Left lung (tissue), 10 donors: ENCODE measurements around the gene NEK8. TPM values are rescaled to one million over a fixed set of nuclear protein-coding genes. Genes with fewer than 3 reads are reported as not detected.

Source experiments
- ATAC-seq: fragments of 200-7000 bp; cut with Tn5 transposase; one replicate; pipeline ENCODE4 v1.9.1; 2020; ENCODE audit warnings: moderate library complexity
- DNase-seq, 4 donors: peaks; one replicate each; pipeline ENCODE4 v3.0.0-alpha.2; 2013 to 2020
- H3K27ac ChIP-seq, 2 donors: fragments of 200-600 bp; sonication (generic) in 1 of 2; one replicate each; pipeline versions ENCODE4 v1.5.0 to v1.8.0; 2020 to 2021
- H3K27me3 ChIP-seq, 2 donors: fragments of 200-600 bp; sonication (generic) in 1 of 2; one replicate each; pipeline versions ENCODE4 v1.5.0 to v1.8.0; 2020 to 2021
- H3K36me3 ChIP-seq, 2 donors: fragments of 200-600 bp; sonication (generic) in 1 of 2; one replicate each; pipeline versions ENCODE4 v1.5.0 to v1.8.0; 2020 to 2021
- H3K4me1 ChIP-seq, 2 donors: fragments of 200-600 bp; one replicate each; pipeline ENCODE4 v1.8.0; 2021
- H3K4me3 ChIP-seq, 2 donors: fragments of 200-600 bp; sonication (generic) in 1 of 2; one replicate each; pipeline versions ENCODE4 v1.5.0 to v1.8.0; 2020 to 2021; ENCODE audit warnings: mild to moderate bottlenecking in 1 of 2
- H3K9me3 ChIP-seq, 2 donors: fragments of 200-600 bp; sonication (generic) in 1 of 2; one replicate each; pipeline versions ENCODE4 v1.5.0 to v1.8.0; 2020 to 2021
- CTCF ChIP-seq, 2 donors: fragments of 200-600 bp; sonication (generic) in 1 of 2; IDR thresholded peaks; one replicate each; pipeline versions ENCODE4 v1.5.0 to v1.8.0; 2021; ENCODE audit warnings: antibody characterized with exemption in 2 of 2
- intact Hi-C, 2 donors: fragments of 100-400 bp; cut with DNase I; formaldehyde crosslinking; loops; one replicate each; pipeline versions ENCODE4 v1.11.2 to v1.14.2; 2022
- polyA plus RNA-seq, 6 donors: library from polyadenylated mRNA; unstranded; fragments of 120-200 nt; gene quantifications; one replicate each; pipeline ENCODE4 v1.2.1, GENCODE V29; 2013; ENCODE audit not compliant: insufficient read length in 6 of 6
- total RNA-seq, 2 donors: library from RNA; stranded (reverse); fragmentation: NEBNext Ultra II Directional; extraction: Animal tissue kit (Norgen Biotek cat#: 25700); gene quantifications; one replicate each; pipeline ENCODE4 v1.2.1, GENCODE V29; 2021
- donor health status: DM: no; HTN: yes; CAD: no.
- donor health status: DM: no; HTN: no; CAD: no.

Gene NEK8
- total and polyA plus RNA-seq, 8 donors: 5.6 to 8.1 (median 7.2) TPM

- Histone ChIP-seq H3K9me3 (no peaks in the 10 kb centered on the region), H3K27ac (peak overlapping the region; percentile 81 to 91), H3K4me1 (peaks cover 5 to 28% of the 10 kb centered on the region in 2 donors), H3K36me3 (peaks cover 0 to 25% of the 10 kb centered on the region in 2 donors), H3K4me3 (peak overlapping the region; percentile 56 to 74), H3K27me3 (no peaks in the 10 kb centered on the region)
- ATAC-seq: peak; percentile 96
- intact Hi-C loops: no loop called here
- DNase-seq: peak; percentile 91 to 97 (median 95)
- no peak for TF ChIP-seq CTCF (IDR thresholded peaks at IDR 0.05)
These were observed 17.5 kb upstream of the NEK8 start for GRCh38 chr17:28710861-28711722.

- DNase-seq (peak in 1 of 4 donors; percentile 88), ATAC-seq (no peak)
- Histone ChIP-seq H3K36me3 (peaks cover 0 to 25% of the 10 kb centered on the region in 2 donors), H3K27me3 (peaks cover 0 to 4% of the 10 kb centered on the region in 2 donors), H3K9me3 (no peaks in the 10 kb centered on the region), H3K4me3 (peak within 1 kb of the TSS; percentile 56 to 74), H3K4me1 (peaks cover 9 to 34% of the 10 kb centered on the region in 2 donors), H3K27ac (peak within 1 kb of the TSS; percentile 81 to 91)
- intact Hi-C loops: no loop called here
- TF ChIP-seq CTCF (IDR thresholded peaks at IDR 0.05): no peak
These were observed 16.9 kb upstream of the NEK8 start, which contains the start of gene PROCA1 for GRCh38 chr17:28711723-28712031. TSS of gene PROCA1 (minus strand) at chr17:28711888. CDS start at chr17:28711660, 228 bp downstream.

- Histone ChIP-seq H3K4me3 (peak overlapping the region; percentile 56 to 74), H3K4me1 (peaks cover 11 to 39% of the 10 kb centered on the region in 2 donors), H3K9me3 (no peaks in the 10 kb centered on the region), H3K27ac (peak overlapping the region; percentile 81 to 91), H3K27me3 (peaks cover 0 to 9% of the 10 kb centered on the region in 2 donors), H3K36me3 (peaks cover 0 to 25% of the 10 kb centered on the region in 2 donors)
- intact Hi-C loops: no loop called here
- DNase-seq: peak in 3 of 4 donors; percentile 35 to 90 (median 73)
- peak in 1 of 2 donors; percentile 12 for TF ChIP-seq CTCF (IDR thresholded peaks at IDR 0.05)
- peak; percentile 2 for ATAC-seq
These were observed 16.4 kb upstream of the NEK8 start for GRCh38 chr17:28712032-28712704.

GRCh38 chr17:28712705-28713415 is 15.7 kb upstream of the NEK8 start:
- intact Hi-C loops: no loop called here
- Histone ChIP-seq H3K4me3 (no peak overlapping the region), H3K27ac (no peak overlapping the region), H3K27me3 (peaks cover 0 to 16% of the 10 kb centered on the region in 2 donors), H3K4me1 (peaks cover 11 to 46% of the 10 kb centered on the region in 2 donors), H3K36me3 (peaks cover 0 to 25% of the 10 kb centered on the region in 2 donors), H3K9me3 (no peaks in the 10 kb centered on the region)
- ATAC-seq (no peak), DNase-seq (peak in 1 of 4 donors; percentile 13)
- TF ChIP-seq CTCF (IDR thresholded peaks at IDR 0.05): no peak
